Measurements from ENCODE around the gene KCNIP4.

GRCh38 chr4:20839957-20840356 lies 1108.6 kb downstream of the KCNIP4 start:
- TF ChIP-seq EP300 (IDR thresholded peaks at IDR 0.05; ENCODE audit: low read depth) (no peak), CTCF (IDR thresholded peaks at IDR 0.05) (no peak), POLR2A (IDR thresholded peaks at IDR 0.05) (no peak)

Data from transverse colon (tissue), 3 donors.